Testis (tissue), 3 donors: Measurements from ENCODE around the gene RGS6. TPM values are rescaled to one million over a fixed set of nuclear protein-coding genes. Genes with fewer than 3 reads are reported as not detected.

Source experiments
- DNase-seq: peaks from one replicate; pipeline ENCODE4 v3.0.0-alpha.2; 2019
- H3K27ac ChIP-seq, 2 donors: fragments of 200-600 bp; sonication (generic); one replicate each; pipeline ENCODE4 v1.5.1; 2019
- H3K27me3 ChIP-seq: fragments of 200-600 bp; sonication (generic); one replicate; pipeline ENCODE4 v1.5.1; 2019
- H3K36me3 ChIP-seq: fragments of 200-600 bp; sonication (generic); one replicate; pipeline ENCODE4 v1.5.1; 2017; ENCODE audit warnings: low read depth; ENCODE audit errors: missing control alignments
- H3K4me1 ChIP-seq: fragments of 200-600 bp; sonication (generic); one replicate; pipeline ENCODE4 v1.5.1; 2019
- H3K4me3 ChIP-seq, 2 donors: fragments of 200-600 bp; sonication (generic); one replicate each; pipeline ENCODE4 v1.5.1; 2017 to 2019
- H3K9me3 ChIP-seq: fragments of 200-600 bp; sonication (generic); one replicate; pipeline ENCODE4 v1.5.1; 2017
- POLR2A ChIP-seq: fragments of 450-650 bp; IDR thresholded peaks from one replicate; pipeline ENCODE4 v1.6.1; 2017; ENCODE audit warnings: antibody characterized with exemption, mild to moderate bottlenecking, moderate library complexity
- WGBS, 2 donors: methylation state at CpG; one replicate each; pipeline ENCODE4 v1.1.5; 2018; 5-methylcytosine and 5-hydroxymethylcytosine counted together
- intact Hi-C: fragments of 100-400 bp; cut with DNase I; formaldehyde crosslinking; loops from one replicate; pipeline ENCODE4 v1.15.1; 2023; ENCODE audit warnings: low total_unique reads
- polyA plus RNA-seq: library from polyadenylated mRNA; stranded (reverse); fragments of 350-450 nt; fragmentation: Illumina TruSeq; extraction: RNeasy Lipid Tissue Mini Kit (QIAGEN cat#74804); gene quantifications from one replicate; pipeline ENCODE4 v1.2.3, GENCODE V29; 2014; ENCODE audit warnings: low read depth, low replicate concordance; ENCODE audit not compliant: insufficient read depth
- total RNA-seq, 2 donors: library from RNA; depleted of rRNA; stranded (reverse); fragments of >200 nt; gene quantifications; one replicate each; pipeline ENCODE4 v1.2.3, GENCODE V29; 2016
- TF ChIP-seq, protein P1 (sequence below), 3 experiments: fragments of 450-650 bp in 2 of 3; fragments of 200-600 bp in 1 of 3; sonication (generic) in 1 of 3; IDR thresholded peaks; one replicate each; pipeline ENCODE4 v1.5.1; 2016 to 2019; ENCODE audit warnings: antibody characterized with exemption in 3 of 3, mild to moderate bottlenecking in 2 of 3, moderate library complexity in 1 of 3

Gene RGS6
- total and polyA plus RNA-seq, 3 donors from 2014 or later: 6.3 to 21.3 (median 16.0) TPM

DNA sequence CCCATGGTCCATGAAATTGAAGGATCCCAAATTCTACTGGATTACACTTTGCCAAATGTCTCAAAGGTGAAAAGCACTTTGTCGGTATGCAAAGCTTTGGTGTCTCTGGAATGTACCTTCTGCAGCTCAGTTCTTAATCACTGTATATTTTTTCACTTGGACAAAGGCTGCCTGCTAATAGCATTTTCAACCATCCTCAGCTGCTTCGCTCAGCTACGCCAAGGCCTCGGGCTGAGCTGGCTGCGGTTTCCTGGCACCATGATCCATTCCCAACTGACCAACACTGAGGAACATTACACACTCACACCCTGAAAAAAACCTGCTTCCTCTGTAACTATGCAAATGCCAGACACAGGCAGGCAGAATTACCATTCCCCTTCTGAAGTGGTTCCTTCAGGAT, 626.5 kb downstream of the RGS6 start:
- 46 to 54% methylated on average over 5 of the region's 5 CpGs for WGBS, 2 donors
- peaks cover 3% of the 10 kb centered on the region for H3K4me1 ChIP-seq
- H3K4me3 ChIP-seq: no peak overlapping the region
- no peaks in the 10 kb centered on the region for H3K9me3 ChIP-seq
- H3K27me3 ChIP-seq: no peaks in the 10 kb centered on the region
- intact Hi-C loops: no loop called here
- H3K27ac ChIP-seq: no peak overlapping the region
- DNase-seq: peak; percentile 48
- no peaks in the 10 kb centered on the region for H3K36me3 ChIP-seq
- TF ChIP-seq POLR2A: no peak
- TF ChIP-seq, protein P1, sequence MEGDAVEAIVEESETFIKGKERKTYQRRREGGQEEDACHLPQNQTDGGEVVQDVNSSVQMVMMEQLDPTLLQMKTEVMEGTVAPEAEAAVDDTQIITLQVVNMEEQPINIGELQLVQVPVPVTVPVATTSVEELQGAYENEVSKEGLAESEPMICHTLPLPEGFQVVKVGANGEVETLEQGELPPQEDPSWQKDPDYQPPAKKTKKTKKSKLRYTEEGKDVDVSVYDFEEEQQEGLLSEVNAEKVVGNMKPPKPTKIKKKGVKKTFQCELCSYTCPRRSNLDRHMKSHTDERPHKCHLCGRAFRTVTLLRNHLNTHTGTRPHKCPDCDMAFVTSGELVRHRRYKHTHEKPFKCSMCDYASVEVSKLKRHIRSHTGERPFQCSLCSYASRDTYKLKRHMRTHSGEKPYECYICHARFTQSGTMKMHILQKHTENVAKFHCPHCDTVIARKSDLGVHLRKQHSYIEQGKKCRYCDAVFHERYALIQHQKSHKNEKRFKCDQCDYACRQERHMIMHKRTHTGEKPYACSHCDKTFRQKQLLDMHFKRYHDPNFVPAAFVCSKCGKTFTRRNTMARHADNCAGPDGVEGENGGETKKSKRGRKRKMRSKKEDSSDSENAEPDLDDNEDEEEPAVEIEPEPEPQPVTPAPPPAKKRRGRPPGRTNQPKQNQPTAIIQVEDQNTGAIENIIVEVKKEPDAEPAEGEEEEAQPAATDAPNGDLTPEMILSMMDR (IDR thresholded peaks at IDR 0.05): no peak

DNA sequence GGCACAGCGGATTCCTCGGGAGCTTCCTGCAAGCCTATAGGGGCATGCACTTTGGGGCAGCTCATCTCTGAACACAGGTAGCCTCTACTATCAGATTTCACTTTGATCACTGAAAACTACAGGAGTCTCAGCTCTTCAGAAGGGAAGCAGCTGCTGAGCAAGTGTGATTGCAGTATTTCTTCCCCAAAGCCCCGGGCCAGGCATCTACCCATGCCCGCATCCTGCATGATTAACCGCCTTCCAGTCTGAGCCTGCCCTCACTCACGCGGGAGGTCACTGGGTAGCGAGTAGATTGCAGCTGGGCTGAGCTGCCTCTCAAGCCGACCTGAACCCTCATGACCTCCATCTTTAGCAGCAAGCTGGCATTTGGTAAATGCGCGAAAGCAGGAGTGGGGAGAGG, 627.0 kb downstream of the RGS6 start:
- WGBS, 2 donors: 75 to 78% methylated on average over 8 to 11 of the region's 11 CpGs
- H3K9me3 ChIP-seq: no peaks in the 10 kb centered on the region
- intact Hi-C loops: no loop called here
- H3K4me1 ChIP-seq: peaks cover 3% of the 10 kb centered on the region
- no peak for DNase-seq
- H3K36me3 ChIP-seq: no peaks in the 10 kb centered on the region
- H3K4me3 ChIP-seq: no peak overlapping the region
- no peak overlapping the region for H3K27ac ChIP-seq
- no peaks in the 10 kb centered on the region for H3K27me3 ChIP-seq
- TF ChIP-seq, protein P1 (IDR thresholded peaks at IDR 0.05): no peak
- no peak for TF ChIP-seq POLR2A

DNA sequence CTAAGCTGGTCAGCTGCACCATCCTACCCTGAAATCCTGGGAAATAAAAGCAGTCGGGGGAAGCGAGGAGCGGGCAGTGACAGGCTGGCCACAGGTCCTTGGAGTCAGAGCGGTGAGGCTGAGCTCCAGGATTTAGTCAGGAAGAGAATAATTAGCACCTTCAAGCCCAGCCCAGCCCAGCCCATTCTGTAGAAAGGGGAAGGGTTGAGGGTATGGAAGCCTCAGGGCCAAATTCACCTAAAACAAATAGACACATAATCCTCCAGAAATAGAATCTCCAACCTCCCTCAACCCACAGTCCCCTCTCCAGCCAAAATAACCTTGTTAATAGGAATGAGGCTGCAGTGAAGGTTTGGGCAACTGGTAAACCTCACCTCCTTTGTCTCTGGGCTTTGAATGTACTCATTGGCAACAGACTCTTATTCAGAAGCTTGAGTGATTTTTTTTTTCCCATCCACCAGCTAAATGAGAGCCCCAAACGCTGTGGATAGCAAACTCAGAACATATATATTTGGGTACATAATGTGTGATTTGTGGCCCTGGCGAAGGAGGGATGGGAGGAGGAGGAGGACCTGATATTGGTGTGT, 627.5 kb downstream of the RGS6 start:
- TF ChIP-seq, protein P1 (IDR thresholded peaks at IDR 0.05): no peak
- intact Hi-C loops: no loop called here
- Histone ChIP-seq H3K9me3 (no peaks in the 10 kb centered on the region), H3K36me3 (no peaks in the 10 kb centered on the region), H3K4me3 (no peak overlapping the region), H3K27ac (no peak overlapping the region), H3K27me3 (no peaks in the 10 kb centered on the region), H3K4me1 (peaks cover 3% of the 10 kb centered on the region)
- 80 to 90% methylated on average over 6 of the region's 6 CpGs for WGBS, 2 donors
- DNase-seq: no peak

DNA sequence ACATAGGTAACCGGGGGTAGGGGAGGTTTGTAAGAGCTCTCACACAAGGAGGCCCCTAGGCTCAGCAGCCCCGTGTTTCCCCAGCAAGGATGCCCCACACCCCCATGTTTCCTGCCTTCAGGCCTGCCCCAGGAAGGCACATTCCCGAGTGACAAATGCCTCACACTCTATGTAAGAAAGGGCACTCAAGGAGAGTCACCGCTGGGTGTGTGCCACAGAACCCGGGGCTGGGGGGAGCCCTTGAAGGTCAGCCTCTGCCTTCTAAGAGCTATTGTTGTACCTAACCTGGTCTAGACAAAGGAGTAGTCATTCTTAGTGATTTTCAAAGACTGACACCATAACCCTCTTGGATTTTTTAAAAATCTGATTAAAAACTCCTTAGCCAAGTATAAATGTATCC, 628.1 kb downstream of the RGS6 start:
- Histone ChIP-seq H3K36me3 (no peaks in the 10 kb centered on the region), H3K4me1 (peaks cover 3% of the 10 kb centered on the region), H3K27me3 (no peaks in the 10 kb centered on the region), H3K4me3 (no peak overlapping the region), H3K9me3 (no peaks in the 10 kb centered on the region), H3K27ac (no peak overlapping the region)
- no peak for DNase-seq
- no peak for TF ChIP-seq POLR2A
- TF ChIP-seq, protein P1 (IDR thresholded peaks at IDR 0.05): no peak
- intact Hi-C loops: no loop called here
- WGBS, 2 donors: 46 to 70% methylated on average over 4 to 5 of the region's 5 CpGs

DNA sequence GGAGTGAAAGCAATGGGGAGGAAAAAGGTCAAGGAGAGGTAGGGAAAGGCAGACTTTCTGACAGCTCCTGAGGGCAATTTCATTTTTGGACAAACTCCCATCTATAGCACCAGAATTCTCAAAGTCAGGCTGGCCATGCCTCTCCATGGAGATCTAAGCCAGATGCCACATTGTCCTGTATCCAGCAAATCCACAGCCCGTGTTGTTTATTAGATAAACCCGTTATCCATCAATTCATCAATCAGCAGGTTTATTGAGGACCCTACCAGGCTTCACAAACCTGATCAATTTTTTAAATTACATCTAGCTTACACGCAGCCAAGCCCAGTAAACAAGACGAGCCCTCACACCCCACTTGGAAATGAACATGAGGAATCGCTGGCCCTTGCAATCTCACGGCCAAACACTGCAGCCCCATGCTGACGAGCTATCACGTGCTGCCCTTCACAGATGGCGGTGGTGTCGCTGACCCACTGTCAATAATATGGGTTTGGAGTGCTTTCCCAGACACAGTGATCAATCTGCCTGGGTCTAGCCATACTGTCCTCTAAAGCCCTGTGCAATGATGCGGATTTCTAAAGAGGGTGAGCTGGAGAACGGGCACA, 628.8 kb downstream of the RGS6 start:
- intact Hi-C loops: no loop called here
- Histone ChIP-seq H3K36me3 (no peaks in the 10 kb centered on the region), H3K27ac (no peak overlapping the region), H3K27me3 (no peaks in the 10 kb centered on the region), H3K4me1 (peaks cover 3% of the 10 kb centered on the region), H3K4me3 (no peak overlapping the region), H3K9me3 (no peaks in the 10 kb centered on the region)
- WGBS, 2 donors: 95 to 98% methylated on average over 10 to 12 of the region's 12 CpGs
- TF ChIP-seq, protein P1 (IDR thresholded peaks at IDR 0.05): no peak
- TF ChIP-seq POLR2A: no peak
- DNase-seq: no peak
